PC-3 (cell line): Measurements from ENCODE around the gene LBHD2. TPM values are rescaled to one million over a fixed set of nuclear protein-coding genes. Genes with fewer than 3 reads are reported as not detected.

Experiments
- ATAC-seq: fragments of 200-7000 bp; cut with Tn5 transposase; 2 replicates; pipeline ENCODE4 v1.9.1; 2020; ENCODE audit warnings: mild to moderate bottlenecking, moderate library complexity
- BruUV-seq: library from RNA; stranded (reverse); fragments of 400-500 nt; replicated peaks from 2 replicates; lab custom pipeline; 2021; lab: Mats Ljungman, UMichigan
- CTCF ChIA-PET: fragments of 300-600 bp; sonication (Branson Sonifier 250); formaldehyde crosslinking; loops from one replicate; lab custom pipeline; 2022; ENCODE audit warnings: antibody characterized with exemption; lab: Charles Lee
- POLR2A ChIA-PET: fragments of 300-600 bp; sonication (Branson Sonifier 250); formaldehyde crosslinking; loops from one replicate; lab custom pipeline; 2022; ENCODE audit warnings: antibody characterized with exemption; ENCODE audit not compliant: unreplicated experiment; lab: Charles Lee
- DNase-seq: peaks from one replicate; pipeline ENCODE4 v3.0.0-alpha.2; 2015
- H2AFZ ChIP-seq: fragments of 300-600 bp; sonication (generic); 2 replicates; pipeline ENCODE4 v1.6.0; 2016; ENCODE audit warnings: antibody characterized with exemption, low read length
- H3F3A ChIP-seq: fragments of 300-600 bp; sonication (generic); one replicate; pipeline ENCODE4 v1.6.0; 2017; ENCODE audit warnings: antibody characterized with exemption, low read length, control low read depth, mild to moderate bottlenecking; ENCODE audit not compliant: unreplicated experiment
- H3K27ac ChIP-seq: fragments of 300-600 bp; sonication (generic); 2 replicates; pipeline ENCODE4 v1.5.1; 2016; ENCODE audit warnings: mild to moderate bottlenecking, low read length
- H3K27me3 ChIP-seq: fragments of 300-600 bp; sonication (generic); 2 replicates; pipeline ENCODE4 v1.6.1; 2016; ENCODE audit warnings: low read length, mixed read lengths
- H3K36me3 ChIP-seq: fragments of 300-600 bp; sonication (generic); 2 replicates; pipeline ENCODE4 v1.6.1; 2016; ENCODE audit warnings: low read depth, mixed run types, low read length, mixed read lengths
- H3K4me1 ChIP-seq: fragments of 300-600 bp; sonication (generic); 2 replicates; pipeline ENCODE4 v1.5.1; 2016; ENCODE audit warnings: low read length; ENCODE audit not compliant: insufficient read depth
- H3K4me2 ChIP-seq: fragments of 300-600 bp; sonication (generic); 2 replicates; pipeline ENCODE4 v1.6.0; 2016; ENCODE audit warnings: low read length
- H3K4me3 ChIP-seq: fragments of 300-600 bp; sonication (generic); 2 replicates; pipeline ENCODE4 v1.5.1; 2016; ENCODE audit warnings: mild to moderate bottlenecking, low read length, mixed read lengths
- H3K79me2 ChIP-seq: fragments of 300-600 bp; sonication (generic); 2 replicates; pipeline ENCODE4 v1.6.1; 2017; ENCODE audit warnings: low read length, mixed read lengths
- H3K9ac ChIP-seq: fragments of 300-600 bp; sonication (generic); 2 replicates; pipeline ENCODE4 v1.6.0; 2016; ENCODE audit warnings: mild to moderate bottlenecking, low read length
- H3K9me2 ChIP-seq: fragments of 300-600 bp; sonication (generic); replicated peaks from 2 replicates; pipeline ENCODE4 v1.6.1; 2016; ENCODE audit warnings: mixed run types, low read length, mixed read lengths
- H3K9me3 ChIP-seq: fragments of 300-600 bp; sonication (generic); 2 replicates; pipeline ENCODE4 v1.6.1; 2016; ENCODE audit warnings: low read length, mixed read lengths
- H4K20me1 ChIP-seq: fragments of 300-600 bp; sonication (generic); 2 replicates; pipeline ENCODE4 v1.6.1; 2016; ENCODE audit warnings: low read length, mixed read lengths
- CTCF ChIP-seq: fragments of 300-600 bp; sonication (generic); conservative IDR thresholded peaks from 2 replicates; pipeline ENCODE4 v1.5.1; 2017; ENCODE audit warnings: antibody characterized with exemption, low read depth, mild to moderate bottlenecking, low read length
- EZH2 ChIP-seq: fragments of 300-600 bp; sonication (generic); IDR thresholded peaks from one replicate; pipeline ENCODE4 v1.6.1; 2017; ENCODE audit warnings: antibody characterized with exemption, mild to moderate bottlenecking, low read length; ENCODE audit not compliant: unreplicated experiment
- EZH2phosphoT487 ChIP-seq: fragments of 300-600 bp; sonication (generic); IDR thresholded peaks from 2 replicates; pipeline ENCODE4 v1.6.1; 2018; ENCODE audit warnings: mild to moderate bottlenecking, antibody characterized with exemption, low read length, borderline replicate concordance
- intact Hi-C: fragments of 100-400 bp; cut with micrococcal nuclease; formaldehyde crosslinking; loops from 2 replicates; pipeline ENCODE4 v1.9.0; 2023
- total RNA-seq: library from RNA; depleted of rRNA; stranded (reverse); fragments of >200 nt; gene quantifications from 2 replicates; pipeline ENCODE4 v1.2.3, GENCODE V29; 2014

LBHD2 gene
- total RNA-seq, 1 experiment from 2014 or later: not detected

- no peak overlapping the region for H3K27ac ChIP-seq
- H3K9me3 ChIP-seq: no peaks in the 10 kb centered on the region
- no TSS peak for BruUV-seq
- intact Hi-C loops: no loop called here
- no peaks in the 10 kb centered on the region for H4K20me1 ChIP-seq
- no peak for TF ChIP-seq CTCF
- no peak for TF ChIP-seq EZH2
- TF ChIP-seq EZH2phosphoT487: no peak
- DNase-seq: no peak
- no peaks in the 10 kb centered on the region for H3K79me2 ChIP-seq
- no peaks in the 10 kb centered on the region for H3K9me2 ChIP-seq
- H3F3A ChIP-seq: no peaks in the 10 kb centered on the region
- no peak overlapping the region for H3K9ac ChIP-seq
- no peak overlapping the region for H3K4me3 ChIP-seq
- no peaks in the 10 kb centered on the region; the same call in 1 of the 2 replicates for H3K4me1 ChIP-seq
- H2AFZ ChIP-seq: no peak overlapping the region
- ChIA-PET CTCF (no interaction called here), POLR2A (no interaction called here)
- ATAC-seq: no peak
- peak overlapping the region; percentile 79 for H3K4me2 ChIP-seq
- no peaks in the 10 kb centered on the region for H3K27me3 ChIP-seq
- no peaks in the 10 kb centered on the region for H3K36me3 ChIP-seq
Measured at GRCh38 chr14:103090481-103091020, 6.5 kb downstream of the LBHD2 start.

GRCh38 chr14:103091041-103091882, 7.3 kb downstream of the LBHD2 start:
- Histone ChIP-seq H3K27me3 (no peaks in the 10 kb centered on the region), H3K27ac (no peak overlapping the region), H3K36me3 (no peaks in the 10 kb centered on the region), H3K9me2 (no peaks in the 10 kb centered on the region), H3K79me2 (no peaks in the 10 kb centered on the region), H3K4me3 (peak overlapping the region; percentile 61), H2AFZ (peak overlapping the region; percentile 83), H3K9ac (peak overlapping the region; percentile 40), H3K4me2 (peak overlapping the region; percentile 79), H3K9me3 (no peaks in the 10 kb centered on the region), H3K4me1 (no peaks in the 10 kb centered on the region; the same call in 1 of the 2 replicates), H3F3A (no peaks in the 10 kb centered on the region), H4K20me1 (no peaks in the 10 kb centered on the region)
- ATAC-seq (peak; percentile 72), DNase-seq (peak; percentile 56)
- ChIA-PET POLR2A (no interaction called here), CTCF (no interaction called here)
- TF ChIP-seq EZH2phosphoT487 (no peak), CTCF (peak; percentile 51)
- no TSS peak for BruUV-seq
- intact Hi-C loops: no loop called here

- H3K4me3 ChIP-seq: peak overlapping the region; percentile 61
- no peak for TF ChIP-seq EZH2phosphoT487
- TF ChIP-seq EZH2: no peak
- TF ChIP-seq CTCF: 0 out of 2 replicates have a peak, but pooled peaks have one; percentile 7
- CTCF ChIA-PET: no interaction called here
Measured at GRCh38 chr14:103091883-103092222, 7.8 kb downstream of the LBHD2 start.

More at GRCh38 chr14:103091883-103092222, 7.8 kb downstream of the LBHD2 start:
- H4K20me1 ChIP-seq: no peaks in the 10 kb centered on the region
- no peaks in the 10 kb centered on the region for H3K9me2 ChIP-seq
- H3F3A ChIP-seq: no peaks in the 10 kb centered on the region
- intact Hi-C loops: no loop called here
- ATAC-seq (no peak), DNase-seq (no peak)
- no peaks in the 10 kb centered on the region for H3K36me3 ChIP-seq
- no peak overlapping the region for H3K9ac ChIP-seq
- H3K27ac ChIP-seq: no peak overlapping the region
- POLR2A ChIA-PET: no interaction called here
- no peaks in the 10 kb centered on the region for H3K9me3 ChIP-seq
- peak overlapping the region; percentile 79 for H3K4me2 ChIP-seq
- H3K4me1 ChIP-seq: no peaks in the 10 kb centered on the region; the same call in 1 of the 2 replicates
- H3K79me2 ChIP-seq: no peaks in the 10 kb centered on the region
- no TSS peak for BruUV-seq
- H3K27me3 ChIP-seq: no peaks in the 10 kb centered on the region
- peak overlapping the region; percentile 83 for H2AFZ ChIP-seq
